GM12892 (cell line): ENCODE measurements around the gene VWF.

Experiments used
- DNase-seq: peaks from one replicate; pipeline ENCODE4 v3.0.0; 2011; ENCODE audit not compliant: insufficient read length
- FAIRE-seq: peaks from 2 replicates; lab custom pipeline; 2011; peaks lifted over from hg19 to GRCh38; lab: Jason Lieb, UNC
- POLR2A ChIP-seq: IDR thresholded peaks from 2 replicates; pipeline ENCODE4 v1.6.1; 2011; ENCODE audit warnings: low read depth, low read length, control low read depth
- POLR2AphosphoS5 ChIP-seq: IDR thresholded peaks from 2 replicates; pipeline ENCODE4 v1.6.1; 2011; ENCODE audit warnings: low read depth, low read length, control low read depth
- TAF1 ChIP-seq: IDR thresholded peaks from 2 replicates; pipeline ENCODE4 v1.6.1; 2011; ENCODE audit warnings: low read depth, mild to moderate bottlenecking, control low read depth, low read length, borderline replicate concordance

VWF gene

DNA sequence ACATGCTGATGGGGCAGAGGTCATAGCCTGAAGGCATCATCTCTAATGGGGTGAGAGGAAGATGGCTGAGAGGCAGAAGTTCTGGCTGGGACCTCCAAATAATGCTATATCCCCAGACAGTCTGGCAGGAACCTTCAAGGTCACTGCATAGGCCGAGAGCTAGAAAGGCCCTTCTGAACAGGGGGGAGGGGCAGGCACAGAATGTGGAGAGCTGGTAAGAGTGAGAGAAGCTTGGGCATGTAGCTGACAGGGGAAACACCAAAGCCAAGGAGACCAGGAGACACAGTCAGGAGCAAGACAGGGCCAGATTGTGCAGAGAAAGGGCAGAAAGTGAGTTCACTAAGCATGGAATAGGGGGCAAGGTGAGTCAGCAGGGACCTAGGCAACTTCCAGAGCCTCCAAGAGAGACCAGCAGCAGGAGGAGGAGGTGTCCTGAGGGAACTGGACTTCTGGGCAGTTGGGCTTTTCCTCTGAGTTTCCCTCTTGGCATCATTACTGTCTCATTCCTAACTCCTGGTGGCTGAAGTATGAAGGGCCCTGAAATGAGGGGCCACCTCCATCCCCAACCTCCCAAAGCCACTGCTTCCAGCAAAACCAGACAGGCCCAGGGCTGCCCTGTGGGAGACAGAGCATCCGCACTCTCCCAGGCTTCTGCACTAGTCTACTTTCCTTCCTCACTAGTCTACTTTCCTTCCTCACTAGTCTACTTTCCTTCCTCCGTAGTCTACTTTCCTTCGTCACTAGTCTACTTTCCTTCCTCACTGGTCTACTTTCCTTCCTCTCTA is 196.5 kb downstream of the VWF start:
- FAIRE-seq = no peak
- TF ChIP-seq TAF1 (no peak), POLR2AphosphoS5 (no peak), POLR2A (no peak)
- DNase-seq = no peak

GRCh38 chr12:5925646-5926045 is 198.8 kb downstream of the VWF start:
- FAIRE-seq (no peak), DNase-seq (no peak)
- TF ChIP-seq TAF1 (no peak), POLR2A (no peak), POLR2AphosphoS5 (no peak)

- DNase-seq (no peak), FAIRE-seq (no peak)
- TF ChIP-seq TAF1 = no peak
Observed at GRCh38 chr12:5924342-5924741, 200.1 kb downstream of the VWF start.

DNA sequence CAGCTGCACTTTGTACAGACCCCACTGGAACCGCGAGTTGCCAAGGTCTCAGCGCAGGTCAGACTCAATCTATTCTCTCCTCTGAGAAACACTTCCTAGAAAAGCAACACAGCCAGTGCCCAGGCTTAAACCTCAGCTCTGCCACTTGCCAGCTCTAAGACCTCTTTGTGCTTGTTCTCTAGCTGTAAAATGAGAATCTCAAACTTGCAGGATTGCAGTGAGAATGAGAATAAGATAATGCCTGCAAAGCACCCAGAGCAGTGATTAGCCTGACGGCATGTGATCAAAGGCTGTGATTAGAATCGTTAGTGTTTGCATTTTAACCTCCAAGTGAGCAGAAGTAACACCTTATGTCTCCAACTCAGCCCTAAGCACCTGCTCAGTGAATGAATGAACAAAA is 200.7 kb downstream of the VWF start:
- FAIRE-seq = no peak
- TF ChIP-seq POLR2AphosphoS5 = no peak
- no peak for TF ChIP-seq POLR2A
- no peak for TF ChIP-seq TAF1
- no peak for DNase-seq

DNA sequence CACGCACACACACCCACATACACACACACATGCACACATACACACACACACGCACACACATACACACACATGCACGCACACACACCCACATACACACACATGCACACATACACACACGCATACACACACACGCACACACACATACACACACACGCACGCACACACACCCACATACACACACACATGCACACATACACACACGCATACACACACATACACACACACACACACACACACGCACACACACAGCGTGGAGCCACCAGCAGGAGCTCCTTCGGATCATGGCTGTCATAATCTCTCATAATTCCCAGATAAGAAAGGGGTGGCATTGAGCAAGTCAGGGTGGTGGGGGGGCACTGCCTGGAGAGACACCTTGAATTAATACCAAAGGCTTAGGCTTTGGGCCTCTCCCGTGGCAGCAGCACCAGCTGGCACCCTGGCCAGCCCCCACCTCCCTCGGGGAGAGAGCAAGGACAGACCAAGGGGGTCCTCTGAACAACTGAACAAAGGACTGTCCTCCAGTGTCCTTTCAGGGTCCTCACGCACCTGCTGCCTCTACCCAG is 201.3 kb downstream of the VWF start:
- TF ChIP-seq POLR2AphosphoS5 (no peak), POLR2A (no peak), TAF1 (no peak)
- FAIRE-seq (no peak), DNase-seq (no peak)

DNA sequence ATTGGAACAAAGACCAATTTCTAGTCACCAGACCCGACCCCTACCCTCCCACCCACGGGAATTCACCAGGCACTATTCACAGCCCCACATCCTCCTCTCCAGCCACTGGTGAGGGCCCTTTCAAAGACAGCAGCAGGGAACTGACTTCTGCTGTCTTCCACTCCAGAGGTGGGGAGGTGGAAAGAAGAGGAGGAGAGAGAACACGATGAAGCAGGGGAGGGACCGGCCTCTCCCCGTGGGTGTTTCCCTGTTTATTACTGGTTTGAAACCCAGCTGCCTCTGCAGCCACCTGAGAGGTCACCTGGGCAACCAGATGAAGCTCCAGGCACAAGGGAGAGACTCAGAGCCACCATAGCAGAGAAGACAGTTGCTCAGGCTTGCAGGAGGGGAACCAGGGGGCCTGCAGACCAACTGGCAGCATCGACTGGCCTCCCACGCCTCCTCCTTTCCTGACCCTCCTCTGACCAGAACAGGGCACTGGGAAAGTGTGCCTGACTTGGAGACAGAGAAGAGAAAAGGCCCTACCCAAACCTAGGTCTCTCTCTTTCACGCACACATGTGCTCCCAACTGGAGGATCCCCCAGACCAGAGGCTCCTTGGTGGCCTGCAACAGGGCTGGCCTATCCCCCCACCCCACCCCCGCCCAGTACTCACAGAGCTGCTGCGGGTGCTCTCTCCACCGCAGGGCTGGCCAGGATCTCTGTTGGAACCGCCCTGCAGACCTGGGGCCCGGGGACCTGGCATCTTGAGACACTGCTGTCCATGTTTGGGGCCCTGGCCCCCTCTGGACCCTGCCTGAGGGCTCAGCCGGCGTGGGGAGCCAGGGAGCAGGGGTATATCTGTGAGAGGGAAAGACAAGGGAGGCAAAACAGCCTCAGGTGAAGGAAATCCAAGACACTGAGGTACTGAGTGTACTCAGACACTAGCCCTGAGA is 202.2 kb downstream of the VWF start:
- no peak for TF ChIP-seq POLR2A
- no peak for TF ChIP-seq POLR2AphosphoS5
- TF ChIP-seq TAF1 = no peak
- DNase-seq (no peak), FAIRE-seq (no peak)

- no peak for FAIRE-seq
- no peak for DNase-seq
- TF ChIP-seq POLR2A (no peak), TAF1 (no peak), POLR2AphosphoS5 (no peak)
Observed at GRCh38 chr12:5921027-5921909, 203.2 kb downstream of the VWF start.

GRCh38 chr12:5916785-5917290 is 207.6 kb downstream of the VWF start:
- TF ChIP-seq POLR2AphosphoS5 (no peak), POLR2A (no peak), TAF1 (no peak)
- FAIRE-seq = no peak
- no peak for DNase-seq

GRCh38 chr12:5915511-5915910 is 209.0 kb downstream of the VWF start:
- no peak for TF ChIP-seq POLR2A
- no peak for TF ChIP-seq TAF1
- no peak for TF ChIP-seq POLR2AphosphoS5
- DNase-seq (no peak), FAIRE-seq (no peak)

DNA sequence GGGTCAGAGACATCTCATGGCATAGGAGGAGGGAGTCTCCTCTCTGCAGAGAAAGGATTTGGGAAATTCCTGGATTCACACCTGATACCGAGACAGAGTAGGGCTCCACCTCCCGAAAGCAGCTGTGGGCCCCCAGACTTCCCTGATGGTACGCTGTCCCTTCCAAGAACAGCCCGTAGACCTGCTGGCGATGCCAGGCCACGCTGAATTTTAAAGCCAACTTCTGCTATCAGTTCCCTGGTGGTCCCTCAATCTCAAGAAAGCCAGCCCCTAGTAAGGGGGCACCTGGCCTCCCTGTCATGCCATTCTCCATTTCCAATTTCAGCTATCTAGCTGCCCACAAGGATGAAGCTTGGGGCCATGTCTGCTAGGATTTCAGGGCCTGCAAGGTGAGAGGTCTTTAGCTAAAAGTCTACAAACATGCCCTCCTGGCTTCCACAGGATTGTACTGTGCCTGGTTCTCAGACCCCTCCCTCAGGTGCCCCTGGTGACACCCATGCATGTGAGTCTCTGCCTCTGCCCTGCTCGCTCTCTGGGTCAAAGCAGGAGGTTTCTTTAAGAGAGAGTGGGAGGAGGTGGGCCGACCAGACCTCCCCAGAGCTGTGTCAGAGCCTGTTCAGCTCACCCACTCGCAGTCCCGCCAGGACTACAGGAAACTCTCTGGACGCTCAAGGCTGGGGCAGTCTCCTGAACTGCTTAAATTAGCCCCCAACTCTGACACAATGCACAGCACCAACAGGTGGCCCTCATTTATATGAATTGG is 209.9 kb downstream of the VWF start:
- DNase-seq = no peak
- no peak for FAIRE-seq
- TF ChIP-seq TAF1 (no peak), POLR2AphosphoS5 (no peak), POLR2A (no peak)
